GM19099 (cell line): ENCODE measurements around the gene FOXP3.

ENCODE experiments used
- POLR2A ChIP-seq: IDR thresholded peaks from 3 replicates; pipeline ENCODE4 v1.6.1; 2011; ENCODE audit warnings: low read depth; ENCODE audit not compliant: insufficient read length; ENCODE audit errors: extremely low read depth

FOXP3 gene

GRCh38 chrX:49282647-49283011 lies 18.1 kb upstream of the FOXP3 start:
- TF ChIP-seq POLR2A = no peak

DNA sequence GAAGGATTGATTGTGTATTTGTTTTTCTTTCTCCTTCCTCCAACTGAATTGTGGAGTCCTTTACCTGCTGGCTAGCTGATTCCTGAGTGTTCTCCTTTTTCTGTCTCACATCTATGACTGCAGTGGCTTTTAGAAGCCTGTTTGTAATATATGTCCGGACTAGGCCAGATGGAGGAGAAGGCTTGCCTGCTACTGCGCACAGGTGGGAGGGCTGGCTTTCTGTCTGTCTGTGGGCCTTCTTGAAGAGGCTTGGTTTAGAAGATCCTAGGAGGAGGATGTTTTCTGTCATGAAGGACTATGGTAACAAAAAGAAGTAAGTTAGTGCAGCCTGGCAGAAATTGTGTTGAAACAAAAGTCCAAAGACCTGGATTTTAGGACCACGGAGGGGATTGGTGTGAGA lies 13.6 kb upstream of the FOXP3 start:
- no peak for TF ChIP-seq POLR2A

GRCh38 chrX:49277535-49277830 lies 13.0 kb upstream of the FOXP3 start:
- TF ChIP-seq POLR2A = no peak

DNA sequence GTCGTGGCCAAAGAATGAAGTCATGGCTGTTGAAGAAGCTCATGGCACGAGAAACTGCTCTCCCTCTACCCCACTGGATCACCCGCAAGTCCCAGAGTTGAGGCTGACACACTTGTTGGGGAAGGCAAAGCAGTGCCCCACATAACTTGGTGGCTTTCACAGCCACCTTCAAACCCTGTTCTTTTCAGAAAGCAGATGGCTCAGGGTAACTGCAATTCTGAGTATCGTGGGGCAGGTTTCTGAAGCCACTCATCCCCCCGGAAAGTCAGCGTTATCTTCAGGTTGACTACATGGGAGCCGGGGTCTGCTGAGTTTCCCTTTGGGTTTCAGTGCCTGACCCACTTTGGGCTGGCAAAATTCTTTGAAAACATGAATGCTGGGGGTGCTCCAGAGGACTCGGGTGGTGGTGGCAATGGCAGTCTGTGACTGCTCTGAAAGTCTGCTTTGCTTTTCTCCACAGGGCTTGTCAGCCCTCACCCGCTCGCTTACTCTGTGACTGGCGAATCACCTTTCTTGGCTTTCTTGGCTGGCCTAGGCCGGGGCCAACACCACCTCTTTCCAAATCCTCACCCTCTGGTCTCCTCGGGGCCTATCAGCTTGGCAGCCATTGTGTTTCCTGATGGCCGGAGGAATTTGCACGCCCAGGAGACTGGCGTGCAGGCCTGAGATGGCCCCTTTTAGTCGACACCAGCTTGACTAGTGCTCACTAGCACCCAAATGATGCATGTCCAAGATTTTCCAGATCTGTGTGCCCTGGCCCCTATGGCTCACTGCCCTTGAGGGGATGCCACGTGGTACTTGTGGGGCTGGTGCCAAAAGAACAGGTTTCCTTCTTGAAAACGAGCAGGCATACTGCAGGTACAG lies 12.4 kb upstream of the FOXP3 start:
- TF ChIP-seq POLR2A = no peak

DNA sequence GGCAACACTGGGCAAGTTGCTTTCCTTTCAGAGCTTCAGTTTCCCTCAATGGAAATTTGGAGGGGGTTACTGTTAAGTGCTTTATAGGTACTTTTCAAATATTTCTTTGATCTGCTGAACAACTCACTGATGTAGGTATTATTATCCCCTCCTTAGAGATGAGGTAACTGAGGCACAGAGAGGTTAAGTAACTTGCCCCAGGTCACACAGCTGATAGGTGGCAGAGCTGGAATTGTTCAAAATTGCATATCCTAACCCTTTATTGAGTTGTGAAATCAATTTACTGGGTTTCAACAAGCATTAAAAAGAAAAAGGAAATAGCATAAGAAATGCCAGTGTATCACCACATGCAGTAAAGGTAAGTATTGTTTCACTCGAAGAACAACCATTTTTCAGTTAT lies 11.7 kb upstream of the FOXP3 start:
- no peak for TF ChIP-seq POLR2A

- no peak for TF ChIP-seq POLR2A
Measured at GRCh38 chrX:49273181-49273727, 8.7 kb upstream of the FOXP3 start.

DNA sequence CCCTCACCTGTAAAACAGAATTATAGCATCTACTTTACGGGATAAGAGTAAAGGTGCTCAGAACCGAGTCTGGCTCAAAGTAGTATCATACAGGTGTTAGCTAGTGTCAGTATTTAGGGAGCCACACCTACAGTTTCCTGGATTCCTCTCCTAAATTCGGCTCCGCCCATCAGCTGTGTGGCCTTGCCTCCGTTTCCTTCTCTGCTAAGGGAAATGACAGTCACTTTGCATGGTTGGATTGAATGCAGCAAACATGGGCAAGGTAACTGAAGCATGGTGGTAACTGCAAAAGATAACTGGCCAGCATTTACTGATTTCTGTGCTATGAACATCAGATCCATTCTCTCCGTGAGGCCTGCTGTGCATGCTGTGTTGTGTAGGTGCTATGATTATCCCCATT lies 7.9 kb upstream of the FOXP3 start:
- TF ChIP-seq POLR2A = no peak

DNA sequence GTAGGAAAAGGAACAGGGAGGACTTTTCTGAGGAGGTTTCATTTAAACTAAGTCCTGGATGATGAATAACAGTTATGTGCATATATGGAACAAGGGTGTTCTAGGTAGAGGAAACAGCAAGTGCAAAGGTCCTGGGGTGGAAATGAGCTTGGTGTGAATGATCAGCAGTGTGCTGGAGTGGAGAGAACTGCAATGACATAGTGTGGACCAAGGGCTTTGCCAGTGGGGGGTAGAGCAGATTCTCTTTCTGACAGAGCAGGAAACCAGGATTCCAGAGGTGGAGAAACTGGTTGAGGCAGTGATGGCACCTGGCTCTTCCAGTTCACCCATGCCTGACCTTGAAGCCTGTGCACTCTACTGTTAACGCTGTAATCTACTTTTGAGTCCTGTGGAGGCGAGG lies 6.8 kb upstream of the FOXP3 start:
- TF ChIP-seq POLR2A = no peak

DNA sequence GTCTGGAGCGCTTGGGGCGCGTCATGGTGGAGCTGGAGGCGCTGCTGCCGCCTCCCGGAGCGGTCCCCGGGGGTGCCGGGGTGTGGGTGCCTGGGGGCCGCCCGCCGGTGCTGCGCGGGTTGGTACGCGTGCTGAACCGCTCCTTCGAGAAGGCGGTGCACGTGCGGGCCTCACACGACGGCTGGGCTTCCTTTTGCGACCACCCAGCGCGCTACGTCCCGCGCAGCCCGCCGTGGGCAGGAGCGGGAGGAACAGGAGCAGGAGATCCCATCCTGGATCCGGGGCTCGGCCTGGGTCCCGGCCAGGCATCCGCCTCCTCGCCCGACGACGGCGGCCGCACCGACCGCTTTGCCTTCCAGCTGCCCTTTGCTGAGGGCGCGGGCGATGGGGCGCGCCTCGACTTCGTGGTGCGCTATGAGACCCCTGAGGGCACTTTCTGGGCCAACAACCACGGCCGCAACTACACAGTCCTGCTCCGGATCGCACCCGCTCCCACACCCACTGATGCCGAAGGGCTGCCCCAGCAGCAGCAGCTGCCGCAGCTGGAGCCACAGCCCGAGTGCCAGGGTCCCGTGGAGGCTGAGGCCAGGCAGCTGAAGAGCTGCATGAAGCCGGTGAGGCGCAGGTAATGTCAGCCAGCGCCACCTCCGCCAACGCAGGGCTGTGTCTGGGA lies 5.9 kb upstream of the FOXP3 start:
- TF ChIP-seq POLR2A = no peak

DNA sequence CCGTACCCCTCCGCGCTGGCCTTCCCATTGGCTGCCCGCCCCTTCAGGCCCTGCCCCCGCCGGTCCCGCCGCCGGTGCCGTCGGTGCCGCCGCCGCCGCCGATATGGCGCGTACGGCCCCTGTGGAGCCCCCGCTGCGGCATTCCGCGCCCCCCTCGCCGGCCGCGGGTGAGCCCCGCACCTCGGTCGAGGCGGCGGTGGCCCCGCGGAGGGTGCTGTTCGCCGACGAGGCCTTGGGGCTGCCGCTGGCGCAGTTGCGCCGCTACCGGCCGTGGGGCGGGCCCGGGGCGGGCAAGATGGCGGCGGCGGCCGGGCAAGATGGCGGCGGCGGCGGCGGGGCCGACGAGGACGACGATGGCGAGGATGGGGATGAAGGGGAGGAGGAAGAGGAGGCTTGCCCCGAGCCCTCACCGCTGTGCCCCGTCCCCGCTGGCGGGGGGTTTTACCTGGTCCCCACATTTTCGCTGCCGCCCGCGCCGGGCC lies 5.3 kb upstream of the FOXP3 start, which contains the start of gene PPP1R3F:
Gene PPP1R3F, plus strand, starts transcription at position 27 of the 482 bp plus-strand sequence. Its CDS starts 77 bp downstream, at position 104.
- peak; percentile 71 for TF ChIP-seq POLR2A

GRCh38 chrX:49269010-49269766 lies 4.7 kb upstream of the FOXP3 start:
- peak; percentile 82 for TF ChIP-seq POLR2A

GRCh38 chrX:49268702-49269009 lies 4.1 kb upstream of the FOXP3 start:
- TF ChIP-seq POLR2A = no peak

DNA sequence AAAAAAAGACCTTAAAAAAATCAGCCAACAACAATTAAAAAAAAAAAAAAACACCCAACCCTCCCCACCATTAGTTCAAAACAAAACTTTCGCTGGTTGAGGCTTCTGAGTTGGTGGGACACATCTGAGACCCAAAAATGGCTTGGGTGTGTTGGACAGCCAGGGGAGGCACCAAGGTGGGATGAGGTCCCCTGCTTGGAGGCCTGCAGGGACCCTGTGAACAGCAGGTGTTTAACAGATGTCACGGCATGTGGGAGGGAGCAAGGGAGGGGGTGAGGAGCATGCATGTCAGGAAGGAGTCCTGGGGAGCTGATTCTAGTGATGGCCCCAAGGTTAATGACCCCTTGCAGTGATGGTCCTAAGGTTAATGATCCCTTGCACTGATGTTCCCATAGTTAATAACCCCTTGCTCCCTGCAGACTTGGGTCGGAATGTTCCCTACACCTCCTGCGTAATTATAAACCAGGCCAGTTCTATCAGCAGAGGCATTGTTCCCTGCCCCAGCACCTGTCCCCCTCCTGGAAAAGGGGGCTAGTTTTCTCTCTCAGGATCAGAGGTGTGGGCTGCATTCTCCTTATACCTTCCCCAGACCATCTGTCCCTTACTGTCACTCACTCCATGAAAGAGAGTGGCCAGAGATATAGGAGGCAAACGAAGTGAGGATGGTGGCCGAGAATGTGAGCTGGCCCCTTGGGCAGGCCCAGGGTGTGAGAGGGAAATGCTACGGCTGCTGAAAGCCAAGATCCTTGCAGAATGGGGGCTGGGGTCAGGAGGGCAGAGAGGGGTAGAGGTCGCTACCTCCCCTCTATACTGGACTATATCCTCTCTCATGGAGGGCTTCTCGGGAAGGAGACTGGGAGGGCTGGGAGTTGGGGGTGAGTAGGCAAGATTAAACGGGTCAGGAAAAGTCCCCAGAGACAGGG lies 2.3 kb upstream of the FOXP3 start:
- no peak for TF ChIP-seq POLR2A

DNA sequence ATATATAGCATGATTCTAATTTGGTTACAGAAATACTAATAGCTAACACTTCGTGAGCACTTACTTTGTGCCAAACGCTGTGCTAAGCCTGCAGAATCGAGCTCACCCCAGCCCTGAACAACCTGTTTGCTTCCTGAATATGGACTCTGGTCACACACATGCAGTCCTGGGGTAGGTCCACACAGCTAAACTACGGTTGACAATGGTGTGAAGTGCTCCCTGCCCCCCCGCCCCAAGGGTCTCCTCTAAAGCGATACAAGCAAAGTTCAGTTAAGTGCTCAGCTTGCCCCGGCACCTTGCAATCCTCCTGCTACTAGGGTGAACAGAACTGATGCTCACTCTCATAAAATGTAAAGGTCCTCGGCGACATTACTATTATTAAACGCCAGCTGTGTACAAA lies 879 bp downstream of the FOXP3 start:
- TF ChIP-seq POLR2A = no peak
